Peyer's patch (tissue), 4 donors: Measurements from ENCODE around the gene EDC3.
A peak's percentile ranks its signal among the peaks of the same experiment; 100 is the strongest.

ENCODE experiments used
- POLR2A ChIP-seq, 2 donors: fragments of 450-650 bp; IDR thresholded peaks; one replicate each; pipeline ENCODE4 v1.5.1; 2017; ENCODE audit warnings: antibody characterized with exemption in 2 of 2, mild to moderate bottlenecking in 2 of 2, moderate library complexity in 2 of 2
- TF ChIP-seq, protein P1 (sequence below), 6 experiments: fragments of 450-650 bp in 4 of 6; fragments of 200-600 bp in 2 of 6; sonication (generic) in 1 of 6; IDR thresholded peaks; one replicate each; pipeline ENCODE4 v1.5.1; 2017 to 2019; ENCODE audit warnings: antibody characterized with exemption in 6 of 6, mild to moderate bottlenecking in 3 of 6, moderate library complexity in 1 of 6

DNA sequence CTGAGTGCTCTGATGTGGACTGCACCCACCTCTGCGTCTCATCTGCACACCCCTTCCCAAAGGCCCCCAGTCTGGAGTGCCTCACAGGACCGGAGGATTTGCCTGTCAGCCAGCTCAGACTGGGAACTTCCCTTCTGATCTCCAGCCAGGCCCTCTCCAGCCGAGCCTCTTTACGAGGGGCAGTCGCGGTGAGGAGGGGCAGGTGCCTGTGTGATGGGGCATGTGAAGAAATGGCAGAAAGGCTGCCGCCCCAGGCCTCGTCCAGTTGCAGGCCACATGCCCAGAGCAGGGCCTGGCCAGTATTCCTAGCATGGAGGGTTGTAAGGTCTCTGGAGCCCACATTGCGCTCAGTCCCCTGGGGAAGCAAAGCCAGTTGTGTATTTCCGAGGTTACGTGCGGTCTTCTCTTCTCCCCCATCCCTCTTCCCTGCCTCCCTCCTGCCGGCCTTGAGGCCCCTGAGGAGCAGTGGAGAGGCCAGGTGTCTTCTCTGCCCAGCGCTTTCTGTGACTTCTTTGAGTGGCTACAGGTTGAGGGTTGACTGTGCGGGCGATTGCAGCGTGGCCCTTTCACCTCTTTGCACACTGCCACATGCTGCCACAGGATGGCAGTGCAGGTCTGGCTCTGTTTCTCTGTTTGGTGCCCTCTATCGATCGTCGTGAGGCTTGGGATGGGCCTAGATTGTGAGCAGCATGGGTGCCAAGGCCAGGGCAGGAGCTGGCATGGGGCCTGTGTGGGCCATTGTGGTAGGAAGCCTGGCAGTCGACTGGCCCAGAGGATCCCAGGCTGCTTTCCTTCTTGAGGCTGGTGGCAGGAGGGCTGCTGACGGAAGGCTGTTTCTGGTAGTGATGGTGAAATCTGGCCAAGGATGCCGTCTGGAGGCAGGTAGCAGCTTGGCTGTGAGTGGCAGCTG lies 74.9 kb downstream of the EDC3 start:
- TF ChIP-seq, protein P1, sequence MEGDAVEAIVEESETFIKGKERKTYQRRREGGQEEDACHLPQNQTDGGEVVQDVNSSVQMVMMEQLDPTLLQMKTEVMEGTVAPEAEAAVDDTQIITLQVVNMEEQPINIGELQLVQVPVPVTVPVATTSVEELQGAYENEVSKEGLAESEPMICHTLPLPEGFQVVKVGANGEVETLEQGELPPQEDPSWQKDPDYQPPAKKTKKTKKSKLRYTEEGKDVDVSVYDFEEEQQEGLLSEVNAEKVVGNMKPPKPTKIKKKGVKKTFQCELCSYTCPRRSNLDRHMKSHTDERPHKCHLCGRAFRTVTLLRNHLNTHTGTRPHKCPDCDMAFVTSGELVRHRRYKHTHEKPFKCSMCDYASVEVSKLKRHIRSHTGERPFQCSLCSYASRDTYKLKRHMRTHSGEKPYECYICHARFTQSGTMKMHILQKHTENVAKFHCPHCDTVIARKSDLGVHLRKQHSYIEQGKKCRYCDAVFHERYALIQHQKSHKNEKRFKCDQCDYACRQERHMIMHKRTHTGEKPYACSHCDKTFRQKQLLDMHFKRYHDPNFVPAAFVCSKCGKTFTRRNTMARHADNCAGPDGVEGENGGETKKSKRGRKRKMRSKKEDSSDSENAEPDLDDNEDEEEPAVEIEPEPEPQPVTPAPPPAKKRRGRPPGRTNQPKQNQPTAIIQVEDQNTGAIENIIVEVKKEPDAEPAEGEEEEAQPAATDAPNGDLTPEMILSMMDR (IDR thresholded peaks at IDR 0.05): peak; percentile 65 to 97 (median 90)
- no peak for TF ChIP-seq POLR2A (IDR thresholded peaks at IDR 0.05)
